Mammary epithelial cell (primary cell): ENCODE measurements around the gene MAPK11.

Experiments
- EZH2 ChIP-seq: IDR thresholded peaks from 2 replicates; pipeline ENCODE4 v1.6.1; 2012; ENCODE audit warnings: low read length, inconsistent platforms, borderline replicate concordance
- TF ChIP-seq, protein P1 (sequence below), 2 donors: IDR thresholded peaks in 1 of 2; conservative IDR thresholded peaks in 1 of 2; 2 replicates each; pipeline ENCODE4 v1.5.1; 2011 to 2012; ENCODE audit warnings: inconsistent platforms in 2 of 2, low read length in 2 of 2, mild to moderate bottlenecking in 2 of 2, control low read depth in 1 of 2, low read depth in 1 of 2; ENCODE audit not compliant: insufficient read depth in 1 of 2; ENCODE audit errors: extremely low read depth in 1 of 2

DNA sequence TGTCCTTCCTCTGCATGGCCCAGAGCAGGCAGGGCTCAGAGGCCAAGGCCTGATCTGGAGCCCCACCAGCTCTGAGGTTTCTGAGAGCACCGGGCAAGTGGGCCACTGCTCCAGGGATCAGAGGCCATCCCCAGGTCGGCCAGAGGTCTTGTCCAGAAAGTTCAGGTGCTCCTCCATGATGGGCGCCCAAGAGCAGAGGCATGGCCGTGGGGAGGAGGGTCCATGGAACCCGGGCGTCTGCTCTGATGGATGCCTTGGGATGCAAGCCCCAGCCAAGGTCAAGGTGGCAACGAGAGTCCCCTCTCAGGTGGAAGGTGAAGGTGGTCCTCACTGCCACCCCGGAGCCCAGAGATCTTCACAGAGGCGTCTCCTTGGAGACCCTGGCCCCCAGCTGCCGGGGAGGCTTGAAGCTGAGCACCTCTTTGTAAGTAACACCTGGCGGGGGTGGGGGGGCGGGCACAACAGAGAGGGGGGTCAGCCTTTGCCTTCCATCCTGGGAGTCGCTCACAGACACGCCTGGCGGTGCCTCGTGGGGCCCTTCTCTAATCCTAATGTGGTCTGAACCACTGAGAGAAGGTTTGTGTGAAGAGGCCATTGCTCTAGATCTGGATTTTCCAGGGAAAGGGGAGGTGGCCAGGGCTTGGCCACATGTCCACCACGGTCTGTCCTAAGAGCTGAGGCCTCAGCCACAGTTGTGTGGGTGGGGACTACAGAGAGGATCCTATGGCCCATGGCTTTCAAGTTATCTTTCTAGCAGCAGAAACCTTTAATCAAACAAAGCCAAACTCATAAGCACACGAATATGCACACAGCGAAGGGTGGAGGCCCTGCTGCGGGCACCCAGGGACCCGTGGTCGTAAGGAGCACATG, 16.9 kb downstream of the MAPK11 start:
- TF ChIP-seq, protein P1, sequence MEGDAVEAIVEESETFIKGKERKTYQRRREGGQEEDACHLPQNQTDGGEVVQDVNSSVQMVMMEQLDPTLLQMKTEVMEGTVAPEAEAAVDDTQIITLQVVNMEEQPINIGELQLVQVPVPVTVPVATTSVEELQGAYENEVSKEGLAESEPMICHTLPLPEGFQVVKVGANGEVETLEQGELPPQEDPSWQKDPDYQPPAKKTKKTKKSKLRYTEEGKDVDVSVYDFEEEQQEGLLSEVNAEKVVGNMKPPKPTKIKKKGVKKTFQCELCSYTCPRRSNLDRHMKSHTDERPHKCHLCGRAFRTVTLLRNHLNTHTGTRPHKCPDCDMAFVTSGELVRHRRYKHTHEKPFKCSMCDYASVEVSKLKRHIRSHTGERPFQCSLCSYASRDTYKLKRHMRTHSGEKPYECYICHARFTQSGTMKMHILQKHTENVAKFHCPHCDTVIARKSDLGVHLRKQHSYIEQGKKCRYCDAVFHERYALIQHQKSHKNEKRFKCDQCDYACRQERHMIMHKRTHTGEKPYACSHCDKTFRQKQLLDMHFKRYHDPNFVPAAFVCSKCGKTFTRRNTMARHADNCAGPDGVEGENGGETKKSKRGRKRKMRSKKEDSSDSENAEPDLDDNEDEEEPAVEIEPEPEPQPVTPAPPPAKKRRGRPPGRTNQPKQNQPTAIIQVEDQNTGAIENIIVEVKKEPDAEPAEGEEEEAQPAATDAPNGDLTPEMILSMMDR (conservative IDR thresholded peaks at IDR 0.05 in 1 of 2, IDR thresholded peaks at IDR 0.05 in 1 of 2; ENCODE audit: extremely low read depth in 1 of 2, insufficient read depth in 1 of 2, low read depth in 1 of 2, low read length in 2 of 2): no peak
- no peak for TF ChIP-seq EZH2
